Endothelial cell of umbilical vein (primary cell): ENCODE measurements around the gene GLYAT. TPM values are rescaled to one million over a fixed set of nuclear protein-coding genes. Genes with fewer than 3 reads are reported as not detected.

Source experiments
- BruUV-seq: library from RNA; stranded (reverse); fragments of 400-500 nt; replicated peaks from 2 replicates; lab custom pipeline; 2021; lab: Mats Ljungman, UMichigan
- CTCF ChIA-PET: fragments of 300-600, 350-600 bp; sonication (Branson Sonifier 250); formaldehyde crosslinking; loops from one replicate; lab custom pipeline; 2021; ENCODE audit warnings: antibody characterized with exemption, inconsistent platforms; lab: Charles Lee
- POLR2A ChIA-PET: fragments of 300-600, 350-600 bp; sonication (Branson Sonifier 250); formaldehyde crosslinking; loops from one replicate; lab custom pipeline; 2021; ENCODE audit warnings: antibody characterized with exemption, inconsistent platforms; lab: Charles Lee
- DNase-seq: peaks from one replicate; pipeline ENCODE4 v3.0.0-alpha.2; 2011; ENCODE audit warnings: low read depth, low spot score
- FAIRE-seq: peaks from 2 replicates; lab custom pipeline; 2011; peaks lifted over from hg19 to GRCh38; lab: Jason Lieb, UNC
- H2AFZ ChIP-seq: 2 replicates; pipeline ENCODE4 v1.6.0; 2012; ENCODE audit warnings: low read depth, low read length, control low read depth, inconsistent platforms
- H3K27ac ChIP-seq: 2 replicates; pipeline ENCODE4 v1.5.1; 2011; ENCODE audit warnings: low read depth, mild to moderate bottlenecking, control low read depth, low read length, moderate library complexity; ENCODE audit not compliant: insufficient read depth
- H3K27me3 ChIP-seq, 2 experiments: 2 replicates each; pipeline versions ENCODE4 v1.6.0 to v1.6.1; 2011; ENCODE audit warnings: low read length in 2 of 2, mixed read lengths in 1 of 2; ENCODE audit not compliant: control insufficient read depth in 2 of 2, insufficient read depth in 2 of 2
- H3K36me3 ChIP-seq, 2 experiments: 2 replicates in 1 of 2; 3 replicates in 1 of 2; pipeline ENCODE4 v1.5.1; 2011; ENCODE audit warnings: low read length in 2 of 2, mild to moderate bottlenecking in 1 of 2, moderate library complexity in 1 of 2; ENCODE audit not compliant: control insufficient read depth in 2 of 2, insufficient read depth in 2 of 2; ENCODE audit errors: extremely low read depth in 1 of 2
- H3K4me1 ChIP-seq: 3 replicates; pipeline ENCODE4 v1.5.1; 2011; ENCODE audit warnings: mild to moderate bottlenecking, low read length; ENCODE audit not compliant: control insufficient read depth, insufficient read depth; ENCODE audit errors: extremely low read depth
- H3K4me2 ChIP-seq: 2 replicates; pipeline ENCODE4 v1.6.1; 2011; ENCODE audit warnings: low read length, control low read depth, mixed read lengths; ENCODE audit not compliant: insufficient read depth
- H3K4me3 ChIP-seq, 3 experiments: fragments of 200-600 bp in 1 of 3; sonication (generic), shearing (Covaris generic) in 1 of 3; replicated peaks in 1 of 3; 2 replicates each; pipeline ENCODE4 v1.5.1; 2011 to 2016; ENCODE audit warnings: control low read depth in 3 of 3, low read length in 3 of 3, mild to moderate bottlenecking in 2 of 3, inconsistent platforms in 1 of 3, low read depth in 1 of 3, moderate library complexity in 1 of 3; ENCODE audit not compliant: insufficient read depth in 1 of 3
- H3K79me2 ChIP-seq: 2 replicates; pipeline ENCODE4 v1.6.0; 2012; ENCODE audit warnings: low read length, inconsistent platforms; ENCODE audit not compliant: control insufficient read depth, insufficient read depth
- H3K9ac ChIP-seq: replicated peaks from 2 replicates; pipeline ENCODE3; 2011; ENCODE audit warnings: low read length, control low read depth; ENCODE audit not compliant: insufficient read depth; ENCODE audit errors: extremely low read depth
- H3K9me1 ChIP-seq: replicated peaks from 3 replicates; pipeline ENCODE4 v1.6.0; 2011; ENCODE audit warnings: mild to moderate bottlenecking, low read length; ENCODE audit not compliant: control insufficient read depth, insufficient read depth; ENCODE audit errors: extremely low read depth
- H3K9me3 ChIP-seq: replicated peaks from 2 replicates; pipeline ENCODE4 v1.5.1; 2012; ENCODE audit warnings: low read length, inconsistent platforms; ENCODE audit not compliant: control insufficient read depth, insufficient read depth
- H4K20me1 ChIP-seq: replicated peaks from 2 replicates; pipeline ENCODE3; 2011; ENCODE audit warnings: mild to moderate bottlenecking, low read length; ENCODE audit not compliant: control insufficient read depth, insufficient read depth; ENCODE audit errors: extremely low read depth
- EZH2 ChIP-seq: IDR thresholded peaks from 2 replicates; pipeline ENCODE4 v1.6.1; 2012; ENCODE audit warnings: borderline replicate concordance, low read depth, mild to moderate bottlenecking, moderate library complexity, low read length, inconsistent platforms; ENCODE audit not compliant: severe bottlenecking
- FOS ChIP-seq: IDR thresholded peaks from 2 replicates; pipeline ENCODE4 v1.6.1; 2011; ENCODE audit warnings: mild to moderate bottlenecking, low read length, moderate library complexity, borderline replicate concordance; ENCODE audit not compliant: insufficient read depth
- GATA2 ChIP-seq: IDR thresholded peaks from 2 replicates; pipeline ENCODE4 v1.7.0; 2011; ENCODE audit warnings: low read depth, mild to moderate bottlenecking, moderate library complexity, mixed read lengths, low read length; ENCODE audit not compliant: insufficient read length, insufficient read depth
- JUN ChIP-seq: IDR thresholded peaks from 2 replicates; pipeline ENCODE4 v1.6.1; 2011; ENCODE audit warnings: borderline replicate concordance, low read depth; ENCODE audit not compliant: insufficient read length, insufficient read depth
- MYC ChIP-seq: IDR thresholded peaks from one replicate; pipeline ENCODE4 v1.6.1; 2011; ENCODE audit warnings: mild to moderate bottlenecking, low read depth, low read length
- POLR2A ChIP-seq: IDR thresholded peaks from 2 replicates; pipeline ENCODE4 v1.6.1; 2012; ENCODE audit warnings: low read depth, mild to moderate bottlenecking, control low read depth, low read length
- POLR2AphosphoS5 ChIP-seq: IDR thresholded peaks from 2 replicates; pipeline ENCODE4 v1.6.1; 2012; ENCODE audit warnings: low read depth, mild to moderate bottlenecking, control low read depth, low read length, moderate library complexity; ENCODE audit not compliant: insufficient read depth
- dilution Hi-C: fragments of 300-500 bp; cut with MboI; formaldehyde crosslinking; loops from one replicate; pipeline ENCODE4 v1.15.0; 2019; ENCODE audit warnings: low sequenced_read_pairs; ENCODE audit not compliant: extremely low pct_ligation_motif_present
- intact Hi-C: fragments of 100-400 bp; cut with micrococcal nuclease; formaldehyde crosslinking; loops from one replicate; pipeline ENCODE4 v1.10.0; 2022
- polyA plus RNA-seq, 4 experiments: library from polyadenylated mRNA; depleted of rRNA in 3 of 4; stranded (reverse) in 3 of 4; unstranded in 1 of 4; fragments of >200 nt; gene quantifications; 2 replicates each; pipeline versions ENCODE4 v1.2.1 to v1.2.3, GENCODE V29; 2011 to 2012; ENCODE audit warnings: missing spikeins in 1 of 4
- total RNA-seq: library from RNA; stranded (reverse); gene quantifications from 2 replicates; pipeline ENCODE4 v1.2.3, GENCODE V29; 2021
- TF ChIP-seq, protein P1 (sequence below): IDR thresholded peaks from 2 replicates; pipeline ENCODE4 v1.6.1; 2011; ENCODE audit not compliant: insufficient read depth, insufficient read length
- TF ChIP-seq, protein P2 (sequence below), 2 donors: IDR thresholded peaks; 1 replicate in 1 of 2; 2 replicates in 1 of 2; pipeline ENCODE4 v1.5.1; 2011; ENCODE audit warnings: low read length in 2 of 2, mild to moderate bottlenecking in 2 of 2, moderate library complexity in 2 of 2, control low read depth in 1 of 2, inconsistent platforms in 1 of 2, low read depth in 1 of 2; ENCODE audit not compliant: insufficient read depth in 1 of 2; ENCODE audit errors: extremely low read depth in 1 of 2

The GLYAT gene
- total and polyA plus RNA-seq, 2 donors (not counting 3 experiments of a cell fraction or from before 2014, with no cell fraction given): not detected

GRCh38 chr11:58742981-58743880 is 11.5 kb upstream of the GLYAT start:
- no peak overlapping the region for H3K4me3 ChIP-seq
- TF ChIP-seq GATA2 (no peak), EZH2 (no peak), MYC (no peak), JUN (no peak), POLR2AphosphoS5 (no peak), FOS (no peak), POLR2A (no peak)
- TF ChIP-seq, protein P1, sequence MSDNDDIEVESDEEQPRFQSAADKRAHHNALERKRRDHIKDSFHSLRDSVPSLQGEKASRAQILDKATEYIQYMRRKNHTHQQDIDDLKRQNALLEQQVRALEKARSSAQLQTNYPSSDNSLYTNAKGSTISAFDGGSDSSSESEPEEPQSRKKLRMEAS: no peak
- TF ChIP-seq, protein P2, sequence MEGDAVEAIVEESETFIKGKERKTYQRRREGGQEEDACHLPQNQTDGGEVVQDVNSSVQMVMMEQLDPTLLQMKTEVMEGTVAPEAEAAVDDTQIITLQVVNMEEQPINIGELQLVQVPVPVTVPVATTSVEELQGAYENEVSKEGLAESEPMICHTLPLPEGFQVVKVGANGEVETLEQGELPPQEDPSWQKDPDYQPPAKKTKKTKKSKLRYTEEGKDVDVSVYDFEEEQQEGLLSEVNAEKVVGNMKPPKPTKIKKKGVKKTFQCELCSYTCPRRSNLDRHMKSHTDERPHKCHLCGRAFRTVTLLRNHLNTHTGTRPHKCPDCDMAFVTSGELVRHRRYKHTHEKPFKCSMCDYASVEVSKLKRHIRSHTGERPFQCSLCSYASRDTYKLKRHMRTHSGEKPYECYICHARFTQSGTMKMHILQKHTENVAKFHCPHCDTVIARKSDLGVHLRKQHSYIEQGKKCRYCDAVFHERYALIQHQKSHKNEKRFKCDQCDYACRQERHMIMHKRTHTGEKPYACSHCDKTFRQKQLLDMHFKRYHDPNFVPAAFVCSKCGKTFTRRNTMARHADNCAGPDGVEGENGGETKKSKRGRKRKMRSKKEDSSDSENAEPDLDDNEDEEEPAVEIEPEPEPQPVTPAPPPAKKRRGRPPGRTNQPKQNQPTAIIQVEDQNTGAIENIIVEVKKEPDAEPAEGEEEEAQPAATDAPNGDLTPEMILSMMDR (IDR thresholded peaks at IDR 0.05; ENCODE audit: extremely low read depth in 1 of 2, insufficient read depth in 1 of 2, low read depth in 1 of 2, low read length in 2 of 2): no peak
- no peaks in the 10 kb centered on the region for H3K27me3 ChIP-seq
- H3K9ac ChIP-seq: no peak overlapping the region
- FAIRE-seq (no peak), DNase-seq (no peak)
- no peaks in the 10 kb centered on the region for H3K36me3 ChIP-seq
- BruUV-seq: no TSS peak
- no peaks in the 10 kb centered on the region for H4K20me1 ChIP-seq
- intact Hi-C loops: no loop called here
- no peaks in the 10 kb centered on the region for H3K4me1 ChIP-seq
- H3K27ac ChIP-seq: no peak overlapping the region
- H3K9me3 ChIP-seq: no peaks in the 10 kb centered on the region
- no peaks in the 10 kb centered on the region for H3K79me2 ChIP-seq
- CTCF ChIA-PET: no interaction called here
- no peak overlapping the region for H2AFZ ChIP-seq
- POLR2A ChIA-PET: no interaction called here
- dilution Hi-C loops: no loop called here
- no peak overlapping the region for H3K4me2 ChIP-seq
- H3K9me1 ChIP-seq: no peaks in the 10 kb centered on the region
